Stimulated activated CD4-positive, alpha-beta T cell treated with anti-CD3 and anti-CD28 coated beads, Interleukin-1b, Interleukin-23, amount 100 ng/mL, for 48 hours (primary cell): Measurements from ENCODE around the gene DVL2.

Experiments used
- DNase-seq: peaks from one replicate; pipeline ENCODE4 v3.0.0-alpha.2; 2020

The DVL2 gene

DNA sequence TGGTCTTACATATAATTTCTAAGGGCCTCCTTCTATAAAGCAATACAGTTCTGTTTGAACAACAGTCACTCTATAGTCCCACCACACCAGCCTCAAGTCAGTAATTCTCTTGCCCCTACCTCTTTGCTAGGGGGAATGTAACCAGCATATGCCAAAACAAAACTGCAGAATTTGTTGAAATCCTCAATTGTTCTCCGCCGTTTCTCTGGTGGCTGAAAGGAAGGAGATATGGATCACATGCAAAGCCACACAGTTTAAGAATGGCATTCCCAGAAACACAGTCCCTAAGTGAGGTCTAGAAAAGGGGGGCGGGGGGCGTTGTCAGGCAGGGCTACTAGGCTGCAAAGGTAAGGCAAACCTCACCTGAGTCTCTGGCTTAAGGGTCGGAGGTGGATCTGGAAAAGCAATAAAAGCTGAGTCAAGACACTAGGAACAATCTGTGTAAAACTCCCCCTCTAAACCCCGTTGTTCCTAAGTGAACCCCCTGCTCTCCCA is 3.0 kb upstream of the DVL2 start:
- no peak for DNase-seq

DNA sequence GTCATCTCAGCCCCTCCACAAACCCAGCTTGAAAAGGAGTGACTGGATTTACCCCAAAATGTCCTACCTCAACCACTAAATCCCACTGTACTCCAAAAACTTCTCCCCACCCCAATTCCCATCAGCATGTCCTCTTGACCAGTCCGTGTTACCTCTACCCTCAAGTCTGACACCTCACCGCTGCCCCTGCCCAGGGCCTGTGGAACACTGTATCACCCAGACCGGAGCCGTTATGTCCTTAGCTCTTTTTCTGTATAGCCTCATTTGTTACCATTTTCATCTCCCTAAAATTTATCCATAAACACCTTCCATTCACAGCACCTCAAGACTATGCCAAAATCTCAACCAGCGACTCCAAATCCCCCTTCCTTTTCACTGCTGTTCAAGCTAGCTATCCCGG is 2.5 kb upstream of the DVL2 start:
- no peak for DNase-seq

DNA sequence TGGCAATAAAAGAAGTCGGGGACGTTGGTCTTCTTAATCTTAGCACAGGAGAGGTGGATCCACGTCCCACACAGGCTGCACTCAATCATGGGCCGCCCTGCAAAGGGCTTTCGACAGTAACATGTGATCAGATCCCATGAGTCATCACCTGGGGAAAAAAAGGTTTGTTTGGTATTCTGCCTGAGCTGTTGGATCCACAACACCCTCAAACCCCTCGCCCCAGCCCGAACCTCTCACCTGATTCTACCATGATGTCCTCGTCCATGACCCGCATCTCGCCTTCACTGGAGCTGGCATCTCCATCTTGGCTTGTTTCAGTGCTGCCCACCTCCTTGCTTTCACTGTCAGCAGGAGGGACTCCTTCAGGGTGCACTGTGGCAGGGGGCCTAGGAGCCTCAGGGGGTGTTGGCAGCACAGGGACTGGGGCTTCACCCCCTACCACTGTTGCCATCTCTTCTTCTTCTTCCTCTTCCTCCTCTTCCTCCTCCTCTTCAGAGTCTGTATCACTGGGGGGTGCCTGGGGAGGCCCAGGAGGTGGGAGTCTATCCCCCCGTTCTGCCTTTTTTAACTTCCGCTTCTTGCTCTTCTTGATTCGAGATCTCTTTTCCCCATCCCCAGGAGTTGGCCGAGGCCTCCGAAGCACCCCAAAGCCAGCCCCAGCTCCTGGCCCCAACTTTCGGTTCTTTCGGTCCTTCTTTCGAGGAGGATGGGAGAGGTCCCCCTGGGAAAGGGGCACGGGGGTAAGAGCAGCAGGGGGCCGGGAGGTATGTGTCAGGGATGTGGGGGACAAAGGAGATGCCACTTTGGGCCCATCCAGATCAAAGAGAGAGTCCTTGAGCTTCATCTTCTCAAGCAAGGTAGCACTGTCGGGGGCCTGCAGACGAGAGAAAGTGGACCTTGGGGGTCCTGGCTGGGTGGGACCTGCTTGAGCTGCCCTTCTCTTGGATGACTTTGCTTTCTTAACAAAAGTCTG is 1.7 kb upstream of the DVL2 start:
- no peak for DNase-seq

DNA sequence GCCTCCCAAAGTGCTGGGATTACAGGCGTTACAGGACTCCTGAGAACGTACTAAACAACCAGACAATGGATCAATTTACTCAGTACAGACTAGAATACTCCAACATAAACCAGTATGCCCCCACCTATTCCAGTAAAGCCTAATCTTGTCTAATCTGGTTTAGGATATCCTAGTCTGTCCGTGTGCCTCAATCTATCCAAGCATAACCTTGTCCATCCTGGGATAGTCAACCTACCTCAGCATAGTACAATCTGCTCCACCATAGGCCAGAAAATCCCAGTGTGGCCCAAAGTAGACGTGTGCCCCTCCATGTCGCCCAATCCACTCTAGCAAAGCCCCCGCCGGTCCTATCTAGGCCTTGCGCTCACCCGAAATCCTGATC is 625 bp downstream of the DVL2 start:
- DNase-seq = no peak

DNA sequence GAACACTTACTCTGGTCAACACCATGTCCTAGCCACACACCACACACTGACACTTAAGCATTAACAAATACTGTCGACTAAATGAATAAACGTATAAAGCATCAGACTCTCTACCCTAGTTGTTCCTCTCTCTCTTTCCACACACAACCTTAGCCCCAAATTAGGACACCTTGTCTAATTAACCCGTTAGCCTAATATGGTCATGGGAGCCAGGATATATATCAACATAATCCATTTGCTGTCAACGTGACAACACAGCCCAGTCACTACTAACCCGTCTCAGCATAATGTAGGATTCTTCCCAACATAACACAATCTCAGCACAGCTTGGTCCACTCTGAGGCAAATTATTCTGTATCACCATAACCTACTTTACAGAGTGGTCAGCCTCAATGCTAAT is 2.2 kb downstream of the DVL2 start:
- DNase-seq = no peak

DNA sequence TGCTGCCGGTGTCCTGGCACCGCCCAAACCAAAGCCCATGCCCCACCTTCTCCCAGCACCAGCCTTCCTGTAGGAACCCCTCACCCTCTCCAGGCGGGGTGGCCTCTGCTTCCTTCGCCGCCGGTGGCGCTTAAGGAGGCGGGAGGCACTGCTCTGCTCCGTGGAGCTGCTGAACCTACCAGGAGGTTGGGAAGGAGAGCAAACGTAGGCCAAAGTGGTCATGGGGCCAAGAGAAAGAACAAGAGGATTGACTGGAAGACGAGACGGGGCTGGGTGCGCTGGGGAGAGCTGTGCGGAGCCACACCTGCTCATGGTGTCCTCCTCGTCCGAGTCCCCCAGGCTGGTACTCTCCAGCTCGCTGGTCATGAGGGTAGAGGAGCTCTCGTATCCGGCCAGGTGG is 4.8 kb downstream of the DVL2 start:
- no peak for DNase-seq

DNA sequence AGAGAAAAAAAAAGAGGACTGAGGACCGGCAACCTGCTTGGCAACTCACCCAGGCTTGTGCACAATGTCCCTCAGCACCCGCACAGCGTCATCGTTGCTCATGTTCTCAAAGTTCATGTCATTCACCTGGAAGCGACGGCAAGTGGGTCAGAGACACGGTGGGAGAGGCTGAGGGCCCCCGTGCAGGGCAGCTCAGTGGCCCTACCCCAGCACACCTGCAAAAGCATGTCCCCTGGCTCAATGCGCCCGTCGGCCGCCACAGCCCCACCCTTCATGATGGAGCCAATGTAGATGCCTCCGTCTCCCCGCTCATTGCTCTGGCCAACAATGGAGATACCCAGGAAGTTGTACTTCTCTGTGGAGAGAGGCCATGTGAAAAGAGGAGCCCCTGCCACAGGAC is 5.4 kb downstream of the DVL2 start:
- DNase-seq = no peak

DNA sequence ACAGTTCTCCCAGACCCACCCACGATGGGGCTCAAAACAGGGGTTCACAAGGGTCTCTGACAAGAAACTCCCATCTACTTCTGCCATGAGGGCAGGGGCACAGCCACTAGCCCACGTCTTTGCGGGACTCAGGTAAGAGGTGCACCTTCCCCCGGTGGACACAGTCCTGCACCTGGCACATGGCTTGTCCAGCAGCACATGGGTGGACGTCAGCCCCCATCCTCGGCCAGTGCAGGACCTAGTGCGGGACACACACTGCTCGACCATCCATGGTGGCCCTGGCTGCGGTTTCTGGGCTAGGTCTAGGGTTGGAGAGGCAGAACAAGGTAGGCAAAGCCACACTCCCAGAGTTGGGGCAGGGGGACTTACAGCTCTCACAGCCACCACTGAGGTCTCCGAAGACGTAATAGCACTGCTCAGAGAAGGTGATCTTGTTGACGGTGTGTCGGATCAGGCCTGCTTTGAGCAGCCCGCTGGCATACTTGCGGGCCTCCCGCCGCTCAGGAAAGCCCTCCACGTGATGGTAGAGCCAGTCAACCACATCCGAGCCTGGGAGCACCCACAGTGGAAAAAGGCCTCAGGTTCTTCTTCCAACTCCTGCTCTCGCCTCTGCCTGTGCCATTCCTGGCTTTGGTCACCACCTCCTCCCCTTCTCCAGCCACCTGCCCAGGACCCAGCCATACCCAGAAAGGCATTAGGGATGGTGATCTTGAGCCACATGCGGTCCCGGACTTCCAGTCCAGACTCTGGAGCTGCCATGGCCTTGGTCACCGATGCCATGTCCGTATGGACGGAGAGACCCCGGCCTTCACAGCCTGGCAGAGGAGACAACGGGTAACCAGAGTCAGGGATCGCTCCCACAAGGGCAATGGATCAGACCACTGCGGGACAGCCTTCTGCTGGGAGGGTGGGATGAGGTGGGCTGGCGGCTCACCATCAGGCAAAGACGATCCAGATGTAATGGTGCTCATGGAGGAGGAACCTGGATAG is 7.3 kb downstream of the DVL2 start:
- no peak for DNase-seq

DNA sequence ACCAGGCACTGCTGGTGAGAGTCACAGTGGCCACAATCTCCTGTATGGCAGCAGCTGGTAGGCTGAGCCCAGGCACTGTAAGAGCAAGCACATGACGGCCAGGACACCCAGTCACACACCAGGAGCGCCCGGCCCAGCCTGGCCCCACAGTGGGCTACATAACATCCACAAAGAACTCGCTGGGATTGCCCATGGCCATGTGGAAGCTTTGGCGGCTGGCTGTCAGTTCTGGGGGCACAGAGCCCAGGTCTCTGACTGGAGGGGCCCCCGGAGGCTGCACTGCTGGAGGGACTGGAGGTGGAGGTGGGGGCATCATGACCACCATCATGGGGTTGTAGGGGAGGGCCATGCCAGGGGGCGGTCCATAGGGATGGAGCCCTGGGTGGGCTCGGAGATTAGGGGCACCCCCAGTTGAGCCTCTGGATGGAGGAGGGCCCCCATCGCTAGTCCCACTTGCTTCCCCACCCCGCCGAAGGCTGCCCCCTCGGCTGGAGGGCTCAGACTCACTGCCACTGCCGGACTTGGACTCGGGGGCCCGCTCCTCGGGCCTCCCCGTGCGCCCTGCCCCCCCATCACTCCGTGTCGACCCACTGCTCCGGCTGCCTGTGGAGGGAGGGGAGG is 8.5 kb downstream of the DVL2 start:
- no peak for DNase-seq

DNA sequence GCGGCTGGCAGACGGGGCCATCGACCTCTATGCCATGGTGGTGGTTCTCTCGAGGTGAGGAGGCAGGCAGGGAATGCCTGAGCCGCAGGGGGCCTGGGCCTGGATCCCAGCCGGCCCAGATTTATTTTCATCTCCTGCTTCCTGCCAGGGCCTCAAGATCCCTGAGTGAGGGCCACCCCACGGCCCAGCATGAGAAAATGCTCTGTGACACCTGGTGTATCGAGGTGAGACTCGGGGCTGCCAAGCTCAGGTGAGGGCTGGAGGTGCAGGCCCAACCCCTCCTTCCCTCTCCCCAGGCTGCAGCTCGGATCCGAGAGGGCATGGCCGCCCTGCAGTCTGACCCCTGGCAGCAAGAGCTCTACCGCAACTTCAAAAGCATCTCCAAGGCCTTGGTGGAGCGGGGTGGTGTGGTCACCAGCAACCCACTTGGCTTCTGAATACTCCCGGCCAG is 9.6 kb downstream of the DVL2 start:
- no peak for DNase-seq

DNA sequence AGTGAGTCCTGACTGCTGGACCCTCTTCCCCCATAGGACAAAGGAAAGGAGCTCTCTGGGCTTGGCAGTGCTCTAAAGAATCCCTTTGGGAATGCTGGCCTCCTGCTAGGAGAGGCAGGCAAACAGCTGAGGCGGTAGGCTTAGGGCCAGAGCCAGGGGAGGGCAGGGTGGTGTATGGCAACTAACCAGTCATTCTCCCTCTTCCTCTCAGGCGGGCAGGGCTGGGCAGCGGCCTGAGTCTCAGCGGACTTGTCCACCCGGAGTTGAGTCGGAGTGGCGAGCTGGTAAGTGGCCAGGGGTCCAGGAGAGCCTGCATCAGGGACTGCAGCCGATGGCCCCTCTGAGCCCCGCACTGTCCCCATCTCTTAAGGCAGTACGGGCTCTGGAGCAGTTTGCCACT is 10.2 kb downstream of the DVL2 start:
- no peak for DNase-seq

DNA sequence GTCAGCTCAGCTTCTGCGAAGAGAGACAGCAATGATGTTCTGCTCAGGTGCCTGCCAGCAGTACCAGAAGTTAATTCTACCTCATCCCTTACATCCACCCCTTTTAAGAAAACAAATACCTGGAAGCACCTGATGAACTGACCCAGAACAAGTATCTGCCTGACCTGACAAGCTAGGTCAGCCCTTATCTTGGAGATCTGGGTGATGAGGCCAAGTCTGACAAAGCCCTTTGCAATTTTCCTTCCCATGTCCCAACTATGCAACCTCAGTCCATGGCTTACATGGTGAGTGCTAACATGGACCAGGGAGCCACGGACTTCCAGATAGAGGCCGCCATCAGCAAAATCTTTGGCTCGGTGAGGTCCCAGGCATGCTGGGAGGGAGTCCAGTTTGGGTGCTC is 10.9 kb downstream of the DVL2 start:
- no peak for DNase-seq

DNA sequence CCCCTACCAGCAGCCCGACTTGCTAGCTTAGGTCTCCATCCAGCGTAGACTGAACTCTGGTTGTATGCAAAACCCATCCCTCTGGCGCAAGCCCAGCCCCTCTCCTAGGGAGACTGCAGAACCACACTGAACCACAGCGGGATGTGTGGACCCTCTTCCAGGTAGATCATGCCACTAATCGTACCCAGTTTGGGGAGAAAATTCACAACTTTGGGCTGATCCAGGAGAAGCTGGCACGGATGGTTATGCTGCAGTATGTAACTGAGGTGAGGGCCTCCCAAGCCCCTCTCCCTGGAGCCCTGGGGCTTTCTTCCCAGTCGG is 11.4 kb downstream of the DVL2 start:
- DNase-seq = no peak

DNA sequence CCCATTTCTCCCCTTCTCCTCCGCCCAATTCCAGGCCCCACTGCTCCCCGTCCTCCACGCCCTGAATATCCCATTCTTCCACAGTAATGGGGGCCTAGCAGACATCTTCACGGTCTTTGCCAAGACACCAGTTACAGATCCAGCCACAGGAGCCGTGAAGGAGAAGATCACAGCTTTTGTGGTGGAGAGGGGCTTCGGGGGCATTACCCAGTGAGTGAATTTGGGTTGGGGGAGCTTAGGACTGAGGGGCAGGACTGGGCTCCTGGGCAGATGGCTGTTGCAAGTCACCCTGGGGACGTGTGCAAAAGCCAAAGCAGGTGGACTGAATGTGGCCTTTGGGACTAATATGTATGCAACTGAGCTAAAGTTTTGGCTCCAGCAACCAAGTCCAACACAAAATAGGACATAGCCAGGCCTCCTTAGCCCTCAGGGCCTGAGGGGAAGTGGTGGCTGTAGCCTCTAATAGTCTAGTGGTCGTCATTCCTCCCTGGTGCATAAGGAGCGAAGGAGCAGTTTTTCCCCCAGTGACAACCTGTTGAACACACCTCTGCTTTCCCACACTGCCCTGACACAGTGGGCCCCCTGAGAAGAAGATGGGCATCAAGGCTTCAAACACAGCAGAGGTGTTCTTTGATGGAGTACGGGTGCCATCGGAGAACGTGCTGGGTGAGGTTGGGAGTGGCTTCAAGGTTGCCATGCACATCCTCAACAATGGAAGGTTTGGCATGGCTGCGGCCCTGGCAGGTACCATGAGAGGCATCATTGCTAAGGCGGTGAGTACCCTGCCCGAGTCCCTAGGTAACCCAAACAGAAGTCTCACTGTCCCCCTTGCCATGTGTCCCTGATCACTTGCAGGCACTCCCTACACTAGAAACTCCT is 12.0 kb downstream of the DVL2 start:
- DNase-seq = no peak

DNA sequence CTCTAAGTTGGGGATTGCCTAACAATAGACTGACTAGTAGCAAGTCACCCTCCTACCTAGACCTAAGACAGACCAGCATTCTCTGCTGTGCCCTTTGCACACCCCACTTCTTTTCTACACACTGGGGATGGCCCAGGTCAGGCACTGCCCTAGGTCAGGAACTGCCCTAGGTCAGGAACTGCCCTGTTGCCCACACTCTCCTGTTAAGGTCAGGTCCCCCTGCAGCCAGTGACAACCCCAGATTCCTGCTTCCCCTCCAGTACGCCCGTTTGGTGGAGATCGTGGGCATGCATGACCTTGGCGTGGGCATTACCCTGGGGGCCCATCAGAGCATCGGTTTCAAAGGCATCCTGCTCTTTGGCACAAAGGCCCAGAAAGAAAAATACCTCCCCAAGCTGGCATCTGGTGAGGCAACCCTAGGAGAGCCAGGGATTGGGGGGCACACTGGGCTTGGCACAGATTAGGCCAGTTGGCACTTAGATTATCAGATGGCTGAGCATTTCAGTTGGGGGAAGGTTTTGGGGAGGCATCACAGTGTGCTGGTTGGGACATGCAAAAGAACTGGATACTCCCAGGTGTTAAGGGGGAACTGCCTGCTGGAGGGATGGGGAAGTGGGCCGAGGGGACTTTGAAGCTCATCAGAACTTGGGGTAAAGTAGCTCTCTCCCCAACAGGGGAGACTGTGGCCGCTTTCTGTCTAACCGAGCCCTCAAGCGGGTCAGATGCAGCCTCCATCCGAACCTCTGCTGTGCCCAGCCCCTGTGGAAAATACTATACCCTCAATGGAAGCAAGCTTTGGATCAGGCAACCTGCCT is 12.8 kb downstream of the DVL2 start:
- DNase-seq = no peak

DNA sequence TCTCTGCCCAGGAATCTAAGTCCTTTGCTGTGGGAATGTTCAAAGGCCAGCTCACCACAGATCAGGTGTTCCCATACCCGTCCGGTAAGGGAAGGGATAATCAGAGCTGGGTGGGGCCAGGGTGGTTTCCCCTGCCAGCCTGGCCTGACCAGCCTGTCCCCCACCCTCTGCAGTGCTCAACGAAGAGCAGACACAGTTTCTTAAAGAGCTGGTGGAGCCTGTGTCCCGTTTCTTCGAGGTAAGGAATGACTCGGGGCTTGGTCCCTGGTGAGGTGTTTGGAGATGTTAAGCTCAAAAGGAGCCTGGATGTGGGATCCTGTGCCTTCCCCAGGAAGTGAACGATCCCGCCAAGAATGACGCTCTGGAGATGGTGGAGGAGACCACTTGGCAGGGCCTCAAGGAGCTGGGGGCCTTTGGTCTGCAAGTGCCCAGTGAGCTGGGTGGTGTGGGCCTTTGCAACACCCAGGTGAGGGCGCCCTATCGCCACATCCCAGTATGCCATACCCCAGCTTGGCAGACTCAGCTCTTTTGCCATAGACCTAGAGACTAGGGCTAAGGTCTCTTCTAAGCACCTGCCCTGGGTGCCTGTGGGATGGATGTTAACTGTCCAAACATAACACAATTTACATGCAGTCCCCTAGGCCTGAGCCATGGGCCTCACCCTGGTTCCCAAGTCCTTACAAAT is 13.6 kb downstream of the DVL2 start:
- peak; percentile 62 for DNase-seq

DNA sequence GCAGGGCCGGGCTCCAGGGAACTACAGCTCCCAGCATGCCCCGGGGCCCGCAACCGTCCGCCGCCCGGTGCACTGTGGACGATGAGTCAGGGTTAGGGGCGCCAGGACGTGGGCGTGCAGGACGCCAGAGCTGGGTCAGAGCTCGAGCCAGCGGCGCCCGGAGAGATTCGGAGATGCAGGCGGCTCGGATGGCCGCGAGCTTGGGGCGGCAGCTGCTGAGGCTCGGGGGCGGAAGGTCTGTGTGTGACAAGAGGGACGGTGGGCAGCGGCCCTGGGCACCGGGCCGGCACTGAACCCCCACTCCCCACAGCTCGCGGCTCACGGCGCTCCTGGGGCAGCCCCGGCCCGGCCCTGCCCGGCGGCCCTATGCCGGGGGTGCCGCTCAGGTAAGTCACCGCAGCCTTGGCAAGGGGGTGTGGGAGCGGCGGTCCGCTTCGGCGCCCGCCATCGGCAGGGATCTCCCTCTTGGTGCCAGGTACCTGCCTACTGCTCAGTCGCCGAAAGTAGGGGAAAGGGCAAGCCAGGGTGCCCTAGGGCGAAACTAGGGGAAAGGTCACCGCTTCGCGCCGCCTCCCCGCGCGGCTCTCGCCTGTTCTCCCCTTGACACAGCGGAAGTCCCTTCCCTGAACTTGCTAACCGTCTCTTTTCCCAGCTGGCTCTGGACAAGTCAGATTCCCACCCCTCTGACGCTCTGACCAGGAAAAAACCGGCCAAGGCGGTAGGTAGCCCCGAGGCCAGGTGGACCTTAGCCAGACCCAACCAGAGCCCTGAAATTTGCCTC is 14.3 kb downstream of the DVL2 start, which contains the start of the genes ACADVL and DLG4:
TSS of gene ACADVL (plus strand) at position 127 of the 781 bp plus-strand sequence. CDS start at position 174, 47 bp downstream.
TSS of gene DLG4 (minus strand) at position 25 of the 781 bp plus-strand sequence.
- DNase-seq = peak; percentile 85

DNA sequence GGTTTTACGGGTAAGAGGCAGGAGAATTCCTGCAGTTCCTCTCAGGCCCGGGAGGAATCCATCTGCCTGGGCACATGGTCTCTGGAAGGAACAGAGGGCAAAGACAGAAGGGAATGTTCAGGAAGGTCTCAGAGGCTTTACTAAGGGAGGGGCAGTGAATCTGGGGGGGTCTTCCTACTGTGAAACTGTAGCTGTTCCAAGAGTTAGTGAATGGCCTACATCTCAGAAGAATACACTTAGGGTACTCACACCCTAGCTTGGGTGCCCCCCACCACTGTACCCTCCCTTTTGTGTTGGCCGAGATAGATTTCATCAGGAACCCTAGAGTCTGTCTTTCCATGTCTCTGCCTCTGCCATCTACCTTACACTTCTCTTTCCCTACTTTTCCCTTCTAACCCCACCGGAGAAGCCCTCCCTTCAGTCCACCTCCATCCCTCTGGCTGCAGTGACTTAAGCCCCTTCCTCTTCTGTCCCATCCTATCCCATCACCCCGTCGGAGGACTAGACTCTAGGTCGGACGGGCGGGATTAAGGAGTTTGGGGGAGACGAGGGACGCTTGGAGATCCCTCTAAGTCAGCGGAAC is 15.0 kb downstream of the DVL2 start:
- no peak for DNase-seq

DNA sequence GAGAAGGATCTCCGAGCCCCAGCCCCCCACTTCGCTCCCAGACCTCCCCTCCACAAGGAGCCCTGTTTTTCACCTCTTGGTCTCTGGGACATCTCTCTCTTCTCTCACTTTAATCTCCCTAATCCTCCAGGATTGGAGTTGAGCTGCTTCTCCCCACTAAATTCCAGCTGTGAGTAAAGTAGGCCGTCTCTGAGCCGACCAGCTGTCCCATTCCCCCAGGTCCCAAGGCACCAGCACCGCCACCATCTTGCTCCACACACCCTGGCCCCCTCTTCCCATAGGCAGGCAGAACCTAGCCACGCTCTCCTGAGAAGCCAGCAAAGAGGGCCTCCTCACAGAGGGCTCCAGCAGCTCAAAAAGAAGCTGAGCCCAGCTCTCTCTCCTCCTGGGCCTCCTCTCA is 15.6 kb downstream of the DVL2 start:
- DNase-seq = no peak
